HFFc6 (cell line): ENCODE measurements around the gene ASAP2. TPM values are rescaled to one million over a fixed set of nuclear protein-coding genes. Genes with fewer than 3 reads are reported as not detected.

ENCODE experiments used
- DNase-seq: peaks from one replicate; pipeline ENCODE4 v3.0.0-alpha.2; 2018
- H3K27ac Mint-ChIP-seq: 2 replicates; pipeline ENCODE4 v1.8.0; 2020; ENCODE audit warnings: mild to moderate bottlenecking, mixed read lengths
- H3K27me3 Mint-ChIP-seq: 2 replicates; pipeline ENCODE4 v1.8.0; 2021; ENCODE audit warnings: mild to moderate bottlenecking, moderate library complexity, mixed read lengths; ENCODE audit not compliant: insufficient read depth
- H3K36me3 Mint-ChIP-seq: 2 replicates; pipeline ENCODE4 v1.8.0; 2021; ENCODE audit warnings: low read depth, mixed read lengths
- H3K4me1 Mint-ChIP-seq: 2 replicates; pipeline ENCODE4 v1.8.0; 2020; ENCODE audit warnings: low read depth, mixed read lengths
- H3K4me3 Mint-ChIP-seq: 2 replicates; pipeline ENCODE4 v1.8.0; 2020; ENCODE audit warnings: mild to moderate bottlenecking, moderate library complexity, mixed read lengths
- H3K9me3 Mint-ChIP-seq: 2 replicates; pipeline ENCODE4 v1.8.0; 2020; ENCODE audit warnings: mild to moderate bottlenecking, mixed read lengths
- CTCF ChIP-seq: fragments of 200-600 bp; sonication (generic); IDR thresholded peaks from 2 replicates; pipeline ENCODE4 v1.5.0; 2021; ENCODE audit warnings: antibody characterized with exemption, mild to moderate bottlenecking
- total RNA-seq, 6 experiments: library from RNA; stranded (reverse); fragmentation: NEBNext Ultra II Directional; extraction: Animal tissue kit (Norgen Biotek cat#: 25700); gene quantifications; 2 replicates in 1 of 6; 3 replicates in 5 of 6; pipeline ENCODE4 v1.2.3, GENCODE V29; 2021

Gene ASAP2
- total RNA-seq, 6 experiments from 2014 or later, result 31.2 to 37.4 (median 34.3) TPM

- Mint-ChIP-seq H3K9me3 (no peaks in the 10 kb centered on the region), H3K27ac (peak overlapping the region; percentile 90), H3K4me3 (no peak overlapping the region), H3K36me3 (peaks cover 16% of the 10 kb centered on the region), H3K4me1 (peaks cover 88% of the 10 kb centered on the region), H3K27me3 (peaks cover 3% of the 10 kb centered on the region)
- no peak for DNase-seq
- TF ChIP-seq CTCF, result no peak
Measured at GRCh38 chr2:9247786-9248185, 41.2 kb downstream of the ASAP2 start.

GRCh38 chr2:9248363-9248762 is 41.8 kb downstream of the ASAP2 start:
- Mint-ChIP-seq H3K4me3 (peak overlapping the region; percentile 13; the same call in 1 of the 2 replicates), H3K27me3 (peaks cover 3% of the 10 kb centered on the region)

GRCh38 chr2:9249020-9249800 is 42.6 kb downstream of the ASAP2 start:
- Mint-ChIP-seq H3K4me3 (peak overlapping the region; percentile 69), H3K9me3 (no peaks in the 10 kb centered on the region), H3K4me1 (peaks cover 85% of the 10 kb centered on the region), H3K27me3 (peaks cover 3% of the 10 kb centered on the region), H3K36me3 (peaks cover 19% of the 10 kb centered on the region), H3K27ac (peak overlapping the region; percentile 90)
- TF ChIP-seq CTCF, result peak; percentile 17
- DNase-seq, result peak; percentile 73

More at GRCh38 chr2:9248363-9248762, 41.8 kb downstream of the ASAP2 start:
- Mint-ChIP-seq H3K4me1 (peaks cover 86% of the 10 kb centered on the region), H3K27ac (peak overlapping the region; percentile 90), H3K9me3 (no peaks in the 10 kb centered on the region), H3K36me3 (peaks cover 16% of the 10 kb centered on the region)
- no peak for DNase-seq
- no peak for TF ChIP-seq CTCF

- peaks cover 81% of the 10 kb centered on the region for H3K4me1 Mint-ChIP-seq
- H3K4me3 Mint-ChIP-seq, result peak overlapping the region; percentile 69
- peak overlapping the region; percentile 90 for H3K27ac Mint-ChIP-seq
- H3K9me3 Mint-ChIP-seq, result no peaks in the 10 kb centered on the region
- DNase-seq, result peak; percentile 23
- peaks cover 19% of the 10 kb centered on the region for H3K36me3 Mint-ChIP-seq
- peaks cover 3% of the 10 kb centered on the region for H3K27me3 Mint-ChIP-seq
- TF ChIP-seq CTCF, result no peak
Measured at GRCh38 chr2:9250091-9250490, 43.5 kb downstream of the ASAP2 start.

- Mint-ChIP-seq H3K36me3 (peaks cover 19% of the 10 kb centered on the region), H3K4me3 (peak overlapping the region; percentile 71), H3K9me3 (no peaks in the 10 kb centered on the region), H3K4me1 (peaks cover 81% of the 10 kb centered on the region), H3K27ac (peak overlapping the region; percentile 90), H3K27me3 (peaks cover 3% of the 10 kb centered on the region)
- no peak for DNase-seq
- no peak for TF ChIP-seq CTCF
Measured at GRCh38 chr2:9250498-9251153, 44.0 kb downstream of the ASAP2 start.
